Neural progenitor cell (in vitro differentiated cells): ENCODE data around the gene GPR37L1.

Source experiments
- CTCF ChIP-seq: fragments of 200-600 bp; sonication (generic); IDR thresholded peaks from 2 replicates; pipeline ENCODE4 v1.5.1; 2017; ENCODE audit warnings: antibody characterized with exemption, mild to moderate bottlenecking
- EZH2 ChIP-seq: fragments of 200-600 bp; sonication (generic); IDR thresholded peaks from 2 replicates; pipeline ENCODE4 v1.6.1; 2017; ENCODE audit warnings: antibody characterized with exemption, mild to moderate bottlenecking, moderate library complexity
- EZH2phosphoT487 ChIP-seq: fragments of 200-600 bp; sonication (generic); IDR thresholded peaks from 2 replicates; pipeline ENCODE4 v1.6.1; 2017; ENCODE audit warnings: antibody characterized with exemption

- TF ChIP-seq CTCF (no peak), EZH2 (no peak), EZH2phosphoT487 (no peak)
Measured at GRCh38 chr1:202164271-202165037, 41.7 kb downstream of the GPR37L1 start.
